Measurements from ENCODE around the gene PACRG.

The PACRG gene

DNA sequence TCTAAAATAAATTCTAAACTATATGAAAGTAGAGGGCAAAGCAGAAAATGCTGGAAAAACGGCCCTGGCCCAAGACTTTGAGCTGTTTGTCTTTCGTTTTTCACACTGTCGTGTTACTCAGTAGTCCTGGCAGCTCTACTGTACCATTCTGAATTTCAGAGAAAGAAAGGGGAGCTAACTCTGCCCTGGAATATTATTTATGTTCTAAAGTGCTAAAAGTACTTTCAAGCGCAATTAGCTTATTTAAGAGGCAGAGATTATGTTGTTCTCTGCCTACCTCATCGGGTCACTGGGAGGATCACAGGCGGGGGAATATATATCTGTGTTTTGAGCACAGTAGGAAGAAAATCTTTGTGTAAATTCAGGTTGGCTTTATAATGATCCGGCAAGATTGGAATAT is 534.3 kb downstream of the PACRG start:
- no peak overlapping the region for H4K91ac ChIP-seq (ENCODE audit: low read length)
- WGBS, result 84% methylated on average over 6 of the region's 7 CpGs

DNA sequence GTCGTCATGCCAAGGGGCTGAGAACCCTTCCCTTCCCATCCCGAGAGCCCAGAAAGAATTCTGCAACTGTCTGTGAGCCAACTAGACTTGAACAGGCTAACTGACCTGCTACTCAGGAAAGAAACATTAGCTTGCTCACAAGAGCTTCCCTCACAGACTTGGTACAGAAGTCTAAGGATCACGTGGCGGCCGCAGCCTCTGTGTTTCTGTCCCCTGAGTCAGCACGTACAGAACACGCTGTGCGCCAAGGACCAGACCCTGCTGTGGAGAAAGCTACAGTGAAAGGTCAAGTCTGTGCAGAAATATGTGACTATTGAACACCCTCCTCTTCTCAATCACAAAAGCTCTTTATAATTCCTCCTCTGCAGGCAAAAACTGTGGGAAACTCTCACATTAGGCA is 535.4 kb downstream of the PACRG start:
- 89% methylated on average over 8 of the region's 8 CpGs for WGBS

More for the DNA sequence above, 534.3 kb downstream of the PACRG start:
- H2BK5ac ChIP-seq (ENCODE audit: low read depth, low read length, poor library complexity, severe bottlenecking), result no peak overlapping the region
- H3K4me2 ChIP-seq (ENCODE audit: low read length, poor library complexity, severe bottlenecking), result no peak overlapping the region
- no peak overlapping the region for H3K27ac ChIP-seq (ENCODE audit: low read length, poor library complexity, severe bottlenecking)
- no peaks in the 10 kb centered on the region for H3K79me1 ChIP-seq (replicated peaks; ENCODE audit: low read length, poor library complexity, severe bottlenecking)
- no peak overlapping the region for H3K4ac ChIP-seq (ENCODE audit: low read depth in 1 of 2, low read length in 2 of 2)
- H3K27me3 ChIP-seq (ENCODE audit: control insufficient read depth in 1 of 2, insufficient read depth in 1 of 2, low read length in 2 of 2), result no peaks in the 10 kb centered on the region
- no peaks in the 10 kb centered on the region for H3K36me3 ChIP-seq (ENCODE audit: control insufficient read depth in 1 of 2, insufficient read depth in 2 of 2, low read depth in 1 of 2, low read length in 2 of 2)
- H2BK15ac ChIP-seq (ENCODE audit: low read depth, poor library complexity, severe bottlenecking), result no peak overlapping the region
- H2AK5ac ChIP-seq (ENCODE audit: low read length, severe bottlenecking), result no peak overlapping the region
- no peak overlapping the region for H4K8ac ChIP-seq (ENCODE audit: low read length)
- no peak overlapping the region for H3K23ac ChIP-seq (ENCODE audit: low read length in 2 of 2)
- no peak overlapping the region for H3K14ac ChIP-seq (ENCODE audit: low read length in 2 of 2)
- no peak overlapping the region for H2BK12ac ChIP-seq (ENCODE audit: low read length in 2 of 2)
- peaks cover 6% of the 10 kb centered on the region for H3K4me1 ChIP-seq (ENCODE audit: control insufficient read depth, insufficient read depth, low read depth, low read length)
- no peaks in the 10 kb centered on the region for H3K9me3 ChIP-seq (ENCODE audit: control insufficient read depth, low read length)
- H3K4me3 ChIP-seq (ENCODE audit: insufficient read depth in 1 of 2, low read depth in 1 of 2, low read length in 2 of 2), result no peak overlapping the region
- no peak overlapping the region for H2AFZ ChIP-seq (ENCODE audit: low read depth, low read length)
- DNase-seq, result no peak
- H3K9ac ChIP-seq (ENCODE audit: low read length), result no peak overlapping the region
- no peak overlapping the region for H2BK120ac ChIP-seq (ENCODE audit: low read depth, low read length)
- H3K18ac ChIP-seq (ENCODE audit: low read depth in 1 of 2, low read length in 2 of 2), result no peak overlapping the region

DNA sequence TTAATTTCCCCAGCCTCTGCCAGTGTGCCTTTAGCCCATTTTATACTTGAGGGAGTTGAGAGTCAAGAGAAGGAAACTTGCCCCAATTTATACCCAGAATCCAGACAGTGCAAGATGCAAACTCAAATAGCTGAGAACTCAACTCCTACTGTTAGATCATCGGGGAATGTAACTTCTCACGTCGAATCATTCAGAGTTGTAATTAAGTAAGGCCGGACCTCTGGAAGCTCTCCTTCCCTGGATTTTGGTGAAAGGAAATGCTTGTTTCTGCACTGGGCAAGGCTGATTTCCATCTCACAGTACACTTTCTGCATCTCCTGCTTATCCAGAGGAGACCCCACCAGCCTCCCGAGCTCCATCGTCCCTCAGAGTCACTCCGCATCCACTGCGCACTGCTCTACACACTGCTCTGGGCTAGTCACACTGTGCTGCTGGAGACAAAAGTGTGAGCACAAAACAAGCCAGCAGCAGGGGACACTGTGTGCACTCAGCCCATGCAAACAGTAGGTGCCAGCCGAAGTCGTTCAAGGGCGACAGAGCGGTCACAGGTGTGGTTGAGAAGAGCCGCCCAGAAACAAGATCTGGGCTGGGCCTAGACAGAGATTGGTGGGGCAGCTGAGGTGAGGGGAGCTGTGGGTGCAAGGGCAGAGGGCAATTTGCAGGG is 536.4 kb downstream of the PACRG start:
- peaks cover 6% of the 10 kb centered on the region for H3K4me1 ChIP-seq (ENCODE audit: control insufficient read depth, insufficient read depth, low read depth, low read length)
- no peak overlapping the region for H4K8ac ChIP-seq (ENCODE audit: low read length)
- H3K27me3 ChIP-seq (ENCODE audit: control insufficient read depth in 1 of 2, insufficient read depth in 1 of 2, low read length in 2 of 2), result no peaks in the 10 kb centered on the region
- H2BK15ac ChIP-seq (ENCODE audit: low read depth, poor library complexity, severe bottlenecking), result no peak overlapping the region
- H2AK5ac ChIP-seq (ENCODE audit: low read length, severe bottlenecking), result no peak overlapping the region
- no peak overlapping the region for H3K4ac ChIP-seq (ENCODE audit: low read depth in 1 of 2, low read length in 2 of 2)
- no peak for DNase-seq
- no peak overlapping the region for H3K23ac ChIP-seq (ENCODE audit: low read length in 2 of 2)
- no peak overlapping the region for H2BK5ac ChIP-seq (ENCODE audit: low read depth, low read length, poor library complexity, severe bottlenecking)
- H2AFZ ChIP-seq (ENCODE audit: low read depth, low read length), result no peak overlapping the region
- WGBS, result 94% methylated on average over 13 of the region's 13 CpGs
- no peaks in the 10 kb centered on the region for H3K79me1 ChIP-seq (replicated peaks; ENCODE audit: low read length, poor library complexity, severe bottlenecking)
- no peak overlapping the region for H2BK12ac ChIP-seq (ENCODE audit: low read length in 2 of 2)
- H3K9ac ChIP-seq (ENCODE audit: low read length), result no peak overlapping the region
- H3K27ac ChIP-seq (ENCODE audit: low read length, poor library complexity, severe bottlenecking), result no peak overlapping the region
- H3K4me3 ChIP-seq (ENCODE audit: insufficient read depth in 1 of 2, low read depth in 1 of 2, low read length in 2 of 2), result no peak overlapping the region
- no peak overlapping the region for H4K91ac ChIP-seq (ENCODE audit: low read length)
- H2BK120ac ChIP-seq (ENCODE audit: low read depth, low read length), result no peak overlapping the region
- no peak overlapping the region for H3K18ac ChIP-seq (ENCODE audit: low read depth in 1 of 2, low read length in 2 of 2)
- H3K36me3 ChIP-seq (ENCODE audit: control insufficient read depth in 1 of 2, insufficient read depth in 2 of 2, low read depth in 1 of 2, low read length in 2 of 2), result no peaks in the 10 kb centered on the region
- no peak overlapping the region for H3K4me2 ChIP-seq (ENCODE audit: low read length, poor library complexity, severe bottlenecking)
- no peak overlapping the region for H3K14ac ChIP-seq (ENCODE audit: low read length in 2 of 2)
- no peaks in the 10 kb centered on the region for H3K9me3 ChIP-seq (ENCODE audit: control insufficient read depth, low read length)

More for the DNA sequence above, 535.4 kb downstream of the PACRG start:
- H4K8ac ChIP-seq (ENCODE audit: low read length), result no peak overlapping the region
- no peaks in the 10 kb centered on the region for H3K9me3 ChIP-seq (ENCODE audit: control insufficient read depth, low read length)
- no peak overlapping the region for H3K23ac ChIP-seq (ENCODE audit: low read length in 2 of 2)
- no peaks in the 10 kb centered on the region for H3K79me1 ChIP-seq (replicated peaks; ENCODE audit: low read length, poor library complexity, severe bottlenecking)
- H3K4me3 ChIP-seq (ENCODE audit: insufficient read depth in 1 of 2, low read depth in 1 of 2, low read length in 2 of 2), result no peak overlapping the region
- no peak overlapping the region for H3K9ac ChIP-seq (ENCODE audit: low read length)
- no peaks in the 10 kb centered on the region for H3K27me3 ChIP-seq (ENCODE audit: control insufficient read depth in 1 of 2, insufficient read depth in 1 of 2, low read length in 2 of 2)
- H3K14ac ChIP-seq (ENCODE audit: low read length in 2 of 2), result no peak overlapping the region
- H3K4me1 ChIP-seq (ENCODE audit: control insufficient read depth, insufficient read depth, low read depth, low read length), result peaks cover 6% of the 10 kb centered on the region
- no peak overlapping the region for H2BK12ac ChIP-seq (ENCODE audit: low read length in 2 of 2)
- DNase-seq, result peak; percentile 33
- H3K4me2 ChIP-seq (ENCODE audit: low read length, poor library complexity, severe bottlenecking), result no peak overlapping the region
- H3K4ac ChIP-seq (ENCODE audit: low read depth in 1 of 2, low read length in 2 of 2), result no peak overlapping the region
- no peak overlapping the region for H2BK15ac ChIP-seq (ENCODE audit: low read depth, poor library complexity, severe bottlenecking)
- no peak overlapping the region for H3K18ac ChIP-seq (ENCODE audit: low read depth in 1 of 2, low read length in 2 of 2)
- no peak overlapping the region for H2BK120ac ChIP-seq (ENCODE audit: low read depth, low read length)
- H2AFZ ChIP-seq (ENCODE audit: low read depth, low read length), result no peak overlapping the region
- H2AK5ac ChIP-seq (ENCODE audit: low read length, severe bottlenecking), result no peak overlapping the region
- H3K36me3 ChIP-seq (ENCODE audit: control insufficient read depth in 1 of 2, insufficient read depth in 2 of 2, low read depth in 1 of 2, low read length in 2 of 2), result no peaks in the 10 kb centered on the region
- no peak overlapping the region for H2BK5ac ChIP-seq (ENCODE audit: low read depth, low read length, poor library complexity, severe bottlenecking)
- H3K27ac ChIP-seq (ENCODE audit: low read length, poor library complexity, severe bottlenecking), result no peak overlapping the region
- no peak overlapping the region for H4K91ac ChIP-seq (ENCODE audit: low read length)

DNA sequence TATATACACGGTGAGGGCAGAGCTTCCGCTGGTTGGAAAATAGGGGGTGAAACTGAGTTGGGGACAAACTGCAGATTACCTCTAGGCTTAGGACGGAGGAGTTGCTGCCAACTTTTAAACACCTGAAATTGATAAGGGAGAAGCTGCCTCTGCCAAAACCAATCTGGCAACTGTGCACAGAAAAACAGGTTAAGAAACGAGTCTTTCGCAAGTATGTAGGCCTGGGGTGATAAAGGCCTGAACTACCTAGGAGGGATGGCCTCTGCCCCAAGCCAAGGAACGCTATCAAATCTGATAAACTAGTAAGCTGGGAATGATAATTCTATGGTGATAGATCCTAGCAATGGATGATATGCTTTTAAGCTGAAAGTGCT is 536.9 kb downstream of the PACRG start:
- no peak overlapping the region for H3K4me3 ChIP-seq (ENCODE audit: insufficient read depth in 1 of 2, low read depth in 1 of 2, low read length in 2 of 2)
- no peak overlapping the region for H3K4ac ChIP-seq (ENCODE audit: low read depth in 1 of 2, low read length in 2 of 2)
- H4K8ac ChIP-seq (ENCODE audit: low read length), result no peak overlapping the region
- no peaks in the 10 kb centered on the region for H3K79me1 ChIP-seq (replicated peaks; ENCODE audit: low read length, poor library complexity, severe bottlenecking)
- H3K36me3 ChIP-seq (ENCODE audit: control insufficient read depth in 1 of 2, insufficient read depth in 2 of 2, low read depth in 1 of 2, low read length in 2 of 2), result no peaks in the 10 kb centered on the region
- peaks cover 6% of the 10 kb centered on the region for H3K4me1 ChIP-seq (ENCODE audit: control insufficient read depth, insufficient read depth, low read depth, low read length)
- H4K91ac ChIP-seq (ENCODE audit: low read length), result no peak overlapping the region
- H2BK120ac ChIP-seq (ENCODE audit: low read depth, low read length), result no peak overlapping the region
- no peak overlapping the region for H3K18ac ChIP-seq (ENCODE audit: low read depth in 1 of 2, low read length in 2 of 2)
- H2BK12ac ChIP-seq (ENCODE audit: low read length in 2 of 2), result no peak overlapping the region
- no peak overlapping the region for H2AFZ ChIP-seq (ENCODE audit: low read depth, low read length)
- no peak overlapping the region for H2AK5ac ChIP-seq (ENCODE audit: low read length, severe bottlenecking)
- H3K4me2 ChIP-seq (ENCODE audit: low read length, poor library complexity, severe bottlenecking), result no peak overlapping the region
- H3K27ac ChIP-seq (ENCODE audit: low read length, poor library complexity, severe bottlenecking), result no peak overlapping the region
- no peaks in the 10 kb centered on the region for H3K27me3 ChIP-seq (ENCODE audit: control insufficient read depth in 1 of 2, insufficient read depth in 1 of 2, low read length in 2 of 2)
- H2BK5ac ChIP-seq (ENCODE audit: low read depth, low read length, poor library complexity, severe bottlenecking), result no peak overlapping the region
- no peak for DNase-seq
- H3K9me3 ChIP-seq (ENCODE audit: control insufficient read depth, low read length), result no peaks in the 10 kb centered on the region
- H3K23ac ChIP-seq (ENCODE audit: low read length in 2 of 2), result no peak overlapping the region
- H3K14ac ChIP-seq (ENCODE audit: low read length in 2 of 2), result no peak overlapping the region
- no peak overlapping the region for H3K9ac ChIP-seq (ENCODE audit: low read length)
- no peak overlapping the region for H2BK15ac ChIP-seq (ENCODE audit: low read depth, poor library complexity, severe bottlenecking)
- WGBS, result 86% methylated on average over 6 of the region's 6 CpGs
